GM18526 (cell line): ENCODE data around the gene GRWD1.

ENCODE experiments used
- POLR2A ChIP-seq: IDR thresholded peaks from 3 replicates; pipeline ENCODE4 v1.6.1; 2011; ENCODE audit not compliant: insufficient read length; ENCODE audit errors: extremely low read depth

Gene GRWD1

GRCh38 chr19:48445606-48446481 is at the start of gene GRWD1:
Gene GRWD1, plus strand, starts transcription at chr19:48445983. Its CDS starts 23 bp downstream, at chr19:48446006.
- TF ChIP-seq POLR2A, result peak; percentile 74

- TF ChIP-seq POLR2A, result no peak
Measured at GRCh38 chr19:48396016-48396823, 49.6 kb upstream of the GRWD1 start.

GRCh38 chr19:48396824-48397176 is 49.0 kb upstream of the GRWD1 start:
- no peak for TF ChIP-seq POLR2A

- no peak for TF ChIP-seq POLR2A
Measured at GRCh38 chr19:48397263-48398101, 48.3 kb upstream of the GRWD1 start.

- TF ChIP-seq POLR2A, result no peak
Measured at GRCh38 chr19:48398102-48398374, 47.7 kb upstream of the GRWD1 start.

- TF ChIP-seq POLR2A, result peak; percentile 62
Measured at GRCh38 chr19:48398375-48399235, 47.2 kb upstream of the GRWD1 start.

- TF ChIP-seq POLR2A, result no peak
Measured at GRCh38 chr19:48400018-48400742, 45.6 kb upstream of the GRWD1 start.

GRCh38 chr19:48401287-48401686 is 44.5 kb upstream of the GRWD1 start:
- TF ChIP-seq POLR2A, result no peak

- no peak for TF ChIP-seq POLR2A
Measured at GRCh38 chr19:48403606-48404005, 42.2 kb upstream of the GRWD1 start.

GRCh38 chr19:48405010-48405659 is 40.6 kb upstream of the GRWD1 start:
- no peak for TF ChIP-seq POLR2A

GRCh38 chr19:48405850-48406249 is 39.9 kb upstream of the GRWD1 start:
- no peak for TF ChIP-seq POLR2A

- TF ChIP-seq POLR2A, result no peak
Measured at GRCh38 chr19:48413879-48414587, 31.8 kb upstream of the GRWD1 start.

GRCh38 chr19:48415395-48415794 is 30.4 kb upstream of the GRWD1 start:
- no peak for TF ChIP-seq POLR2A
